Measurements from ENCODE around the gene PHAF1.

GRCh38 chr16:67182288-67182687 lies 72.5 kb downstream of the PHAF1 start:
- TF ChIP-seq CTCF (IDR thresholded peaks at IDR 0.05) (no peak), POLR2A (IDR thresholded peaks at IDR 0.05) (no peak), POLR2AphosphoS5 (IDR thresholded peaks at IDR 0.05) (no peak)
